ENCODE data around the gene CEP131.

Gene CEP131

DNA sequence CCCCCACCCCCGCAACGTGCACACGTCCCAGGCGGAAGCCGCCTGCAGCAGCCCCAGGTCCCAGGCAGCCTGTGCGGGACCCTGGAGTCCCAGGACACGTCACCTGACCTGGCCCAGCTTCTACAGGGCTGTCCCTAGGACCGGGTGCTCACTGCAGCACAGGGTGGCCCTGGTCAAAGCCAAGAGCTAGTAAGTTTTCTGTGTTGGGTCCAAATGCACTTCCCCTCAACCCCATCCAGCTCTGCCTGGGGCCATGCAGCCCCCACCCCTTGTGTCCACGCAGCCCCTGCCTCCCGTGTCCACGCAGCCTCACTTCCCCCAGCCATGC lies 79.6 kb downstream of the CEP131 start:
- ATAC-seq (ENCODE audit: low read depth) (peak; percentile 6; the same call in 1 of the 3 replicates), DNase-seq (ENCODE audit: low spot score) (no peak)
- Histone ChIP-seq H3K27me3 (ENCODE audit: insufficient read depth, poor library complexity, severe bottlenecking) (no peaks in the 10 kb centered on the region), H3K9me3 (ENCODE audit: severe bottlenecking) (no peaks in the 10 kb centered on the region), H3K4me1 (ENCODE audit: insufficient read depth, poor library complexity, severe bottlenecking) (no peaks in the 10 kb centered on the region), H3K4me3 (ENCODE audit: severe bottlenecking) (no peak overlapping the region), H3K36me3 (ENCODE audit: low read depth) (no peaks in the 10 kb centered on the region), H3K27ac (ENCODE audit: poor library complexity, severe bottlenecking) (no peak overlapping the region)
- TF ChIP-seq, protein P1, sequence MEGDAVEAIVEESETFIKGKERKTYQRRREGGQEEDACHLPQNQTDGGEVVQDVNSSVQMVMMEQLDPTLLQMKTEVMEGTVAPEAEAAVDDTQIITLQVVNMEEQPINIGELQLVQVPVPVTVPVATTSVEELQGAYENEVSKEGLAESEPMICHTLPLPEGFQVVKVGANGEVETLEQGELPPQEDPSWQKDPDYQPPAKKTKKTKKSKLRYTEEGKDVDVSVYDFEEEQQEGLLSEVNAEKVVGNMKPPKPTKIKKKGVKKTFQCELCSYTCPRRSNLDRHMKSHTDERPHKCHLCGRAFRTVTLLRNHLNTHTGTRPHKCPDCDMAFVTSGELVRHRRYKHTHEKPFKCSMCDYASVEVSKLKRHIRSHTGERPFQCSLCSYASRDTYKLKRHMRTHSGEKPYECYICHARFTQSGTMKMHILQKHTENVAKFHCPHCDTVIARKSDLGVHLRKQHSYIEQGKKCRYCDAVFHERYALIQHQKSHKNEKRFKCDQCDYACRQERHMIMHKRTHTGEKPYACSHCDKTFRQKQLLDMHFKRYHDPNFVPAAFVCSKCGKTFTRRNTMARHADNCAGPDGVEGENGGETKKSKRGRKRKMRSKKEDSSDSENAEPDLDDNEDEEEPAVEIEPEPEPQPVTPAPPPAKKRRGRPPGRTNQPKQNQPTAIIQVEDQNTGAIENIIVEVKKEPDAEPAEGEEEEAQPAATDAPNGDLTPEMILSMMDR (IDR thresholded peaks at IDR 0.05; ENCODE audit: poor library complexity, severe bottlenecking) = no peak

GRCh38 chr17:81142301-81143199 lies 80.2 kb downstream of the CEP131 start:
- Histone ChIP-seq H3K27me3 (ENCODE audit: insufficient read depth, poor library complexity, severe bottlenecking) (no peaks in the 10 kb centered on the region), H3K27ac (ENCODE audit: poor library complexity, severe bottlenecking) (no peak overlapping the region), H3K36me3 (ENCODE audit: low read depth) (no peaks in the 10 kb centered on the region), H3K4me3 (ENCODE audit: severe bottlenecking) (no peak overlapping the region), H3K9me3 (ENCODE audit: severe bottlenecking) (no peaks in the 10 kb centered on the region), H3K4me1 (ENCODE audit: insufficient read depth, poor library complexity, severe bottlenecking) (no peaks in the 10 kb centered on the region)
- ATAC-seq (ENCODE audit: low read depth) (peak; percentile 84), DNase-seq (ENCODE audit: low spot score) (no peak)
- TF ChIP-seq, protein P1 (IDR thresholded peaks at IDR 0.05; ENCODE audit: poor library complexity, severe bottlenecking) = peak; percentile 72

DNA sequence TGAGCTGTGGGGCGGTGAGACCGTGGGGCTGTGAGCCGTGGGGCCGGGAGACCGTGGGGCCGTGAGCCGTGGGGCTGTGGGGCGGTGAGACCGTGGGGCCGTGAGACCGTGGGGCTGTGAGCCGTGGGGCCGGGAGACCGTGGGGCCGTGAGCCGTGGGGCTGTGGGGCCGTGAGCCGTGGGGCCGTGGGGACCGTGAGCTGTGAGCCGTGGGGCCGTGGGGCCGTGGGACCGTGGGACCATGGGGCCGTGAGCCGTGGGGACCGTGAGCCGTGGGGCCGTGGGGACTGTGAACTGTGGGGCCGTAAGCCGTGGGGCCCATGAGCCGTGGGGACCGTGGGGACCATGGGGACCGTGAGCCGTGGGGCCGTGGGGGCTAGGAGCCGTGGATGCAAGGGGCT lies 82.1 kb downstream of the CEP131 start:
- Histone ChIP-seq H3K4me3 (ENCODE audit: severe bottlenecking) (no peak overlapping the region), H3K36me3 (ENCODE audit: low read depth) (no peaks in the 10 kb centered on the region), H3K4me1 (ENCODE audit: insufficient read depth, poor library complexity, severe bottlenecking) (no peaks in the 10 kb centered on the region), H3K9me3 (ENCODE audit: severe bottlenecking) (no peaks in the 10 kb centered on the region), H3K27ac (ENCODE audit: poor library complexity, severe bottlenecking) (no peak overlapping the region), H3K27me3 (ENCODE audit: insufficient read depth, poor library complexity, severe bottlenecking) (no peaks in the 10 kb centered on the region)
- TF ChIP-seq, protein P1 (IDR thresholded peaks at IDR 0.05; ENCODE audit: poor library complexity, severe bottlenecking) = no peak
- DNase-seq (ENCODE audit: low spot score) = no peak
- no peak for ATAC-seq (ENCODE audit: low read depth)

DNA sequence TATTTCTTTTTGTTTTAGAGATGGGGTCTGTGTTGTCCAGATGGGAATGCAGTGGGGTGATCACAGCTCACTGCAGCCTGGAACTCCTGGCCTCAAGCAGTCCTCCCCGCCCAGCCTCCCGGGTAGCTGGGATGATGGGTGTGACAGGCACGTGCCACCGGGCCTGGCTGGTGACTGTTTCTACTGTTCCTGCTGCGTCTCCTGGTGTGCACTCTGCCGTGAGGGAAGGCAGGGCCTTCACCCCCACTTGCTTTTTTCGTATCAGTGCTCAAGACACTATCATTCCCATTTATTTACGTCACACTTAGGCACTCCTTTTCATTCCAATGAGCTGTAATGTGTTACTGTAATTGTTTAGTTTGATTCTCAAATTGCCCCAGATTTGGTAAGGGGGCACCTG lies 82.7 kb downstream of the CEP131 start:
- TF ChIP-seq, protein P1 (IDR thresholded peaks at IDR 0.05; ENCODE audit: poor library complexity, severe bottlenecking) = no peak
- no peak overlapping the region for H3K4me3 ChIP-seq (ENCODE audit: severe bottlenecking)
- ATAC-seq (ENCODE audit: low read depth) (no peak), DNase-seq (ENCODE audit: low spot score) (no peak)
- H3K27ac ChIP-seq (ENCODE audit: poor library complexity, severe bottlenecking) = no peak overlapping the region
- H3K9me3 ChIP-seq (ENCODE audit: severe bottlenecking) = no peaks in the 10 kb centered on the region
- H3K4me1 ChIP-seq (ENCODE audit: insufficient read depth, poor library complexity, severe bottlenecking) = no peaks in the 10 kb centered on the region
- H3K27me3 ChIP-seq (ENCODE audit: insufficient read depth, poor library complexity, severe bottlenecking) = no peaks in the 10 kb centered on the region
- H3K36me3 ChIP-seq (ENCODE audit: low read depth) = no peaks in the 10 kb centered on the region
